ENCODE results near the gene IGF2.

Gene IGF2

GRCh38 chr11:2088284-2088683 is 50.9 kb downstream of the IGF2 start:
- peaks cover 7% of the 10 kb centered on the region for H3K4me1 Mint-ChIP-seq (ENCODE audit: low read depth)
- DNase-seq: no peak
- H3K27me3 Mint-ChIP-seq: peaks cover 50% of the 10 kb centered on the region
- no peaks in the 10 kb centered on the region for H3K36me3 Mint-ChIP-seq (ENCODE audit: low read depth)
- H3K27ac Mint-ChIP-seq: no peak overlapping the region
- H3K9me3 Mint-ChIP-seq: peaks cover 8% of the 10 kb centered on the region
- H3K4me3 Mint-ChIP-seq: no peak overlapping the region

DNA sequence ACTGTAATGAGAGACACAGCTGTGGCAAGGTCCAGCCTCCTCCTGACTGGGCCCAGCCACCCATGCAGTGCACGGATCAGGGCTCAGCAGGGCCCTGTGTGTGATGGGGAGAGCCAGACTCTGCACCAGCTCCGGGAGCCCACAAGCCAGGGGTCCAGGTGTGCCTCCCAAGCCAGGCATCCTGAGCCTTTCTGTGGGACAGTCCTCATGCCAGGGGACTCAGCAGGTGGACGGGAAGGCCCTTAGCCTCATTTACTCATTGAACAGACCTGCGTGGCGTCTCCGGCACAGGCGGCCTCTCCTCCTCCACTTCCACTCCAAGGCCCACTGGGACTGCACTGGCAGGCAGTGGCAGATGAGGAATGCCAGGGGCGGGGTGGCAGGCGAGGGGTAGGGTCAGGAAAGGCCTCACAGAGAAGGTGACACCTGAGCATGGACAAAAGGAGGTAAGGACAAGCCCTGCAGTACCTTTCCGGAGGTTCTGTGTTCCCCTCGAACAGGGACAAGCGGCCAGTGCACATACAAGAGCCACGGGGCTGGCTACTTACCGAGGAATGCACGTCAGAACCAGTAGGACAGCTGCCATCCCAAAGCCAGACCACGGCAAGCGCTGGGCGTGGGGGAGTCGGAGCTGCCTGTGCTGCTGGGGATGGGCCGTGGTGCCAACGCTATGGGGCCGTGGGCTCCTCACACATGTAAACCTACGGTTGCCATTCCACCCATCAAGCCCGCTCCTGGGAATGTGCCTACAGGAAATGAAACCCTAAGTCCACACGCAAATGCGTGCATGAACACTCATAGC is 52.7 kb downstream of the IGF2 start:
- H3K4me3 Mint-ChIP-seq: no peak overlapping the region
- H3K4me1 Mint-ChIP-seq (ENCODE audit: low read depth): no peaks in the 10 kb centered on the region

DNA sequence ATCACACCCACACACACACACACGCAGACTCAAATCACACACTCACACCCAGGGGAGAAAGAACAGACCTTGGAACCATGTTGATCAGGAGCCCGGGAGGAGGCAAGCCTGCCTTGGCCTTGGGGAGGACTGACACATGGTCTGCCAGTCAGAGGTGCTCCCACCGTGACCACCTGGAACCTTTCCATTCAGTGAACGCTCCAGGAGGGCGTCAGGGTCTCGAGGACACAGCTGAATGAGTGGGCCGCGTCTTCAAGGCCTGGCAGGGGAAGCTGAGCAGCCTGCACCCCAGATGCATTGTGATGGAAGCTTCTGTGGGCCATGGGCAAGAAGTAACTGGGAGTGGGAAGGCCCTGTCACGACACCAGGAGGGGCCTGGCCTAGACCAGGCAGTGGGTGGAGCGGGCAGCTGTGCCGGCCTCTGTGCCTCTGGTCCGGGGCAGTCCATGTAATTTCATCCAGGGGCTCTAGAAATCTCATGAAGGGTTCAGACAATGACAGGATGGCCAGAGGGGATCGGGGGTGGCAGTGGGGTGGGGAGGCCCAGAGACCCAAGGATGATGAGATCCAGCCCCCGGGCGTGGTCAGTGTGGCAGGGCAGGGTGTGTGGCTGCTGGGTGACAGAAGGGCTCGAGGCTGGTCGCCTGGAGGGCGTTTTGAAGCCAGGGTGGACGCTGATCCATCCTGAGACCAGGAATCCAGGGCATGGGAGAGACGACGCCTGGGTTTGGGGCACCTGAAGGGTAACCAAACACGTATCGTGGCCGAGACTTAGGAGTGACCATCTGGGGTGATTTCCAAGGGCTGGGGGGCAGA is 53.7 kb downstream of the IGF2 start:
- Mint-ChIP-seq H3K27me3 (peaks cover 44% of the 10 kb centered on the region), H3K27ac (no peak overlapping the region), H3K9me3 (peaks cover 8% of the 10 kb centered on the region), H3K36me3 (ENCODE audit: low read depth) (no peaks in the 10 kb centered on the region), H3K4me1 (ENCODE audit: low read depth) (no peaks in the 10 kb centered on the region), H3K4me3 (no peak overlapping the region)
- no peak for DNase-seq

More for the DNA sequence above, 52.7 kb downstream of the IGF2 start:
- H3K9me3 Mint-ChIP-seq: peaks cover 8% of the 10 kb centered on the region
- no peaks in the 10 kb centered on the region for H3K36me3 Mint-ChIP-seq (ENCODE audit: low read depth)
- peak; percentile 24 for DNase-seq
- no peak overlapping the region for H3K27ac Mint-ChIP-seq
- H3K27me3 Mint-ChIP-seq: peaks cover 44% of the 10 kb centered on the region

GRCh38 chr11:2084721-2085120 is 54.5 kb downstream of the IGF2 start:
- peaks cover 44% of the 10 kb centered on the region for H3K27me3 Mint-ChIP-seq
- H3K4me3 Mint-ChIP-seq: no peak overlapping the region
- H3K36me3 Mint-ChIP-seq (ENCODE audit: low read depth): no peaks in the 10 kb centered on the region
- H3K4me1 Mint-ChIP-seq (ENCODE audit: low read depth): no peaks in the 10 kb centered on the region
- peaks cover 8% of the 10 kb centered on the region for H3K9me3 Mint-ChIP-seq
- H3K27ac Mint-ChIP-seq: no peak overlapping the region
- DNase-seq: no peak
